ENCODE data around the gene RFX2. TPM values are rescaled to one million over a fixed set of nuclear protein-coding genes. Genes with fewer than 3 reads are reported as not detected.

RFX2 gene
- total and polyA plus RNA-seq, 10 of the 15 experiments (the other 5 are each of a cell fraction or from before 2014, with no cell fraction given) = 3.2 to 9.8 (median 4.7) TPM

GRCh38 chr19:5993201-5993600 is 117.1 kb downstream of the RFX2 start:
- H3K36me3 ChIP-seq (ENCODE audit: control insufficient read depth in 2 of 2, insufficient read depth in 2 of 2, low read length in 1 of 2) = no peaks in the 10 kb centered on the region
- TF ChIP-seq SMC3 (IDR thresholded peaks at IDR 0.05; ENCODE audit: borderline replicate concordance, low read length) (no peak), ZNF384 (IDR thresholded peaks at IDR 0.05; ENCODE audit: borderline replicate concordance, low read depth, low read length) (no peak), SREBF1 (IDR thresholded peaks at IDR 0.05; ENCODE audit: low read length) (no peak), ZNF622 (IDR thresholded peaks at IDR 0.05) (no peak), FOXK2 (IDR thresholded peaks at IDR 0.05) (no peak), EGR1 (IDR thresholded peaks at IDR 0.05; ENCODE audit: borderline replicate concordance in 1 of 2, low read depth in 2 of 2, low read length in 2 of 2) (no peak), RELA (IDR thresholded peaks at IDR 0.05; ENCODE audit: borderline replicate concordance, partially characterized antibody) (no peak), SKIL (IDR thresholded peaks at IDR 0.05; ENCODE audit: low read depth, poor library complexity, severe bottlenecking) (no peak), ETV6 (conservative IDR thresholded peaks at IDR 0.05 in 1 of 2, IDR thresholded peaks at IDR 0.05 in 1 of 2; ENCODE audit: borderline replicate concordance in 1 of 2, low read depth in 1 of 2) (no peak), SRF (IDR thresholded peaks at IDR 0.05; ENCODE audit: low read depth in 2 of 2, low read length in 2 of 2) (no peak), ESRRA (IDR thresholded peaks at IDR 0.05; ENCODE audit: low read length) (no peak), MEF2A (IDR thresholded peaks at IDR 0.05; ENCODE audit: insufficient read depth, low read depth, low read length) (no peak), BCLAF1 (IDR thresholded peaks at IDR 0.05) (no peak), CHD4 (IDR thresholded peaks at IDR 0.05) (no peak), FOXM1 (IDR thresholded peaks at IDR 0.05; ENCODE audit: low read depth, low read length) (no peak)
- FAIRE-seq (no peak), DNase-seq (ENCODE audit: low read depth, low spot score) (no peak), ATAC-seq (no peak)
- ChIA-PET RAD21 (ENCODE audit: unreplicated experiment) (no interaction called here), POLR2A (no interaction called here), SMC1A (ENCODE audit: uncharacterized antibody, unreplicated experiment) (no interaction called here), CTCF (interaction anchor here (1.2 to 2.2 kb wide), 3 partner anchors 9 to 30 kb away, joined by 3 to 6 read pairs (median 5); no protein-coding TSS in a partner anchor)
- in situ Hi-C loops (cut with MboI) (no loop called here), intact Hi-C loops (cut with micrococcal nuclease; ENCODE audit: unreplicated experiment) (no loop called here)
- H2AFZ ChIP-seq (ENCODE audit: control insufficient read depth, low read depth, low read length) = no peak overlapping the region
- WGBS (ENCODE audit: insufficient coverage, insufficient replicate concordance, low lambda C conversion rate, missing lambda C conversion rate) = 74% methylated on average over 13 of the region's 13 CpGs
- no TSS peak for BruUV-seq (replicated peaks)
- no peaks in the 10 kb centered on the region for H3K27me3 ChIP-seq (replicated peaks in 1 of 2; ENCODE audit: control insufficient read depth in 2 of 2, insufficient read depth in 2 of 2, low read length in 1 of 2)
- no peak overlapping the region for H3K4me2 ChIP-seq (ENCODE audit: control insufficient read depth, insufficient read depth)
- H3K27ac ChIP-seq (ENCODE audit: control insufficient read depth, insufficient read depth) = no peak overlapping the region
- no peaks in the 10 kb centered on the region for H4K20me1 ChIP-seq (ENCODE audit: control insufficient read depth, insufficient read depth)
- no peak overlapping the region for H3K4me3 ChIP-seq
- H3K79me2 ChIP-seq (ENCODE audit: control insufficient read depth, insufficient read depth, low read length) = no peaks in the 10 kb centered on the region
- H3K9me3 ChIP-seq (replicated peaks; ENCODE audit: control insufficient read depth, insufficient read depth, low read length) = no peaks in the 10 kb centered on the region
- 0 out of 2 replicates have a peak, but pooled peaks cover 3% of the 10 kb centered on the region for H3K4me1 ChIP-seq (ENCODE audit: control insufficient read depth, insufficient read depth, low read length)
- H3K9ac ChIP-seq (ENCODE audit: control insufficient read depth, insufficient read depth, low read length) = no peak overlapping the region
